22Rv1 (cell line): Measurements from ENCODE around the gene RRP9.

Experiments
- ZFX ChIP-seq: fragments of 450-650 bp; IDR thresholded peaks from 2 replicates; pipeline ENCODE4 v1.6.1; 2017; ENCODE audit warnings: antibody characterized with exemption, borderline replicate concordance
- TF ChIP-seq, protein P1 (sequence below): fragments of 450-650 bp; IDR thresholded peaks from 2 replicates; pipeline ENCODE4 v1.5.1; 2017; ENCODE audit warnings: mild to moderate bottlenecking

DNA sequence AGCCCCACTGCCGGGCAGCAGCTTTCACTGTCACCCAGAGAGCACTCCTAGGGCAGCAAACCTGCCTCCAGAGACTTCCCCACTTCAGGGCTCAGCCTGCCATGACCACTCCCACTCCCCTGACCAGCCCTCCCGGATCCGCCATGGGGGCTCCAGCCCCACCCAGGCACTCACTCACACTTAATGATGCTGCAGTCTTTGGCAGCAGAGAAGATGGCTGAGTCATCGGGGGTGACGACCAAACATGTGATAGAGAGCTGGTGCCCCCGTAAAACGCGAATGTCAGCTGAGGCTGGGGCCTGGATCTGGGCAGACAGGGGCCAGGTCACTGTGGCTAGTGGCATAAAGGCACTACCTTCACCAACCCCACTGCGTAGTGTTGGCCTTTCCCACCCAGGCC is 4.7 kb downstream of the RRP9 start:
- TF ChIP-seq, protein P1, sequence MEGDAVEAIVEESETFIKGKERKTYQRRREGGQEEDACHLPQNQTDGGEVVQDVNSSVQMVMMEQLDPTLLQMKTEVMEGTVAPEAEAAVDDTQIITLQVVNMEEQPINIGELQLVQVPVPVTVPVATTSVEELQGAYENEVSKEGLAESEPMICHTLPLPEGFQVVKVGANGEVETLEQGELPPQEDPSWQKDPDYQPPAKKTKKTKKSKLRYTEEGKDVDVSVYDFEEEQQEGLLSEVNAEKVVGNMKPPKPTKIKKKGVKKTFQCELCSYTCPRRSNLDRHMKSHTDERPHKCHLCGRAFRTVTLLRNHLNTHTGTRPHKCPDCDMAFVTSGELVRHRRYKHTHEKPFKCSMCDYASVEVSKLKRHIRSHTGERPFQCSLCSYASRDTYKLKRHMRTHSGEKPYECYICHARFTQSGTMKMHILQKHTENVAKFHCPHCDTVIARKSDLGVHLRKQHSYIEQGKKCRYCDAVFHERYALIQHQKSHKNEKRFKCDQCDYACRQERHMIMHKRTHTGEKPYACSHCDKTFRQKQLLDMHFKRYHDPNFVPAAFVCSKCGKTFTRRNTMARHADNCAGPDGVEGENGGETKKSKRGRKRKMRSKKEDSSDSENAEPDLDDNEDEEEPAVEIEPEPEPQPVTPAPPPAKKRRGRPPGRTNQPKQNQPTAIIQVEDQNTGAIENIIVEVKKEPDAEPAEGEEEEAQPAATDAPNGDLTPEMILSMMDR: no peak
- TF ChIP-seq ZFX: no peak
